Skeletal muscle cell (primary cell): ENCODE data around the gene RILP.
"Not testable (repeated sequence)": the region's sequence is repeated elsewhere in the genome, so short reads cannot be mapped to it uniquely, and the experiment has no call there.

Experiments
- DNase-seq: peaks from one replicate; pipeline ENCODE4 v3.0.0-alpha.2; 2010; ENCODE audit warnings: low read depth
- H3K4me3 ChIP-seq: 2 replicates; pipeline ENCODE4 v1.5.1; 2011; ENCODE audit warnings: low read depth, mild to moderate bottlenecking, control low read depth, low read length, moderate library complexity

Gene RILP

GRCh38 chr17:1649844-1650501 lies at the start of gene RILP:
Gene RILP, minus strand, starts transcription at chr17:1649866. Its CDS starts 62 bp downstream, at chr17:1649804.
- H3K4me3 ChIP-seq: peak within 1 kb of the TSS; percentile 58
- no peak for DNase-seq

- no peak for DNase-seq
- no peak overlapping the region for H3K4me3 ChIP-seq
Measured at GRCh38 chr17:1697681-1698080, 48.0 kb upstream of the RILP start.

GRCh38 chr17:1695365-1695764 lies 45.7 kb upstream of the RILP start:
- no peak for DNase-seq
- no peak overlapping the region for H3K4me3 ChIP-seq

GRCh38 chr17:1693339-1693738 lies 43.7 kb upstream of the RILP start:
- DNase-seq: no peak
- H3K4me3 ChIP-seq: no peak overlapping the region

GRCh38 chr17:1690544-1691221 lies 41.0 kb upstream of the RILP start:
- DNase-seq: no peak
- H3K4me3 ChIP-seq: no peak overlapping the region

- DNase-seq, H3K4me3 ChIP-seq: not testable (repeated sequence)
Measured at GRCh38 chr17:1688405-1688804, 38.7 kb upstream of the RILP start.

- no peak for DNase-seq
- no peak overlapping the region for H3K4me3 ChIP-seq
Measured at GRCh38 chr17:1686086-1686485, 36.4 kb upstream of the RILP start.

- peak; percentile 89 for DNase-seq
- peak within 1 kb of the TSS; percentile 77 for H3K4me3 ChIP-seq
Measured at GRCh38 chr17:1684378-1685189, 34.9 kb upstream of the RILP start, which contains the start of gene PRPF8. Gene PRPF8, minus strand, starts transcription at chr17:1684867. Its CDS starts 296 bp downstream, at chr17:1684571.

- DNase-seq: no peak
- H3K4me3 ChIP-seq: peak overlapping the region; percentile 77
Measured at GRCh38 chr17:1683459-1683858, 33.8 kb upstream of the RILP start.

- DNase-seq: no peak
- H3K4me3 ChIP-seq: no peak overlapping the region
Measured at GRCh38 chr17:1676401-1676800, 26.7 kb upstream of the RILP start.

- H3K4me3 ChIP-seq: no peak overlapping the region
- no peak for DNase-seq
Measured at GRCh38 chr17:1673041-1673785, 23.5 kb upstream of the RILP start.

GRCh38 chr17:1663934-1664333 lies 14.3 kb upstream of the RILP start:
- H3K4me3 ChIP-seq, DNase-seq: not testable (repeated sequence)

GRCh38 chr17:1661045-1661444 lies 11.4 kb upstream of the RILP start:
- no peak for DNase-seq
- no peak overlapping the region for H3K4me3 ChIP-seq

- H3K4me3 ChIP-seq: no peak overlapping the region
- DNase-seq: no peak
Measured at GRCh38 chr17:1658100-1658499, 8.4 kb upstream of the RILP start.

GRCh38 chr17:1653735-1654134 lies 4.1 kb upstream of the RILP start:
- H3K4me3 ChIP-seq: no peak overlapping the region
- no peak for DNase-seq

- not testable (repeated sequence) for H3K4me3 ChIP-seq
Measured at GRCh38 chr17:1652794-1653193, 3.1 kb upstream of the RILP start.

GRCh38 chr17:1651559-1651844 lies 1.8 kb upstream of the RILP start:
- no peak overlapping the region for H3K4me3 ChIP-seq
- DNase-seq: no peak

More at GRCh38 chr17:1652794-1653193, 3.1 kb upstream of the RILP start:
- DNase-seq: not testable (repeated sequence)

- no peak overlapping the region for H3K4me3 ChIP-seq
- no peak for DNase-seq
Measured at GRCh38 chr17:1650731-1651558, 1.3 kb upstream of the RILP start.
